IPS DF 4.7 (cell line): ENCODE results near the gene NFE2.

Experiments used
- DNase-seq: peaks from one replicate; pipeline ENCODE4 v3.0.0-alpha.2; 2013; ENCODE audit warnings: low spot score; ENCODE audit errors: extremely low read depth

The NFE2 gene

GRCh38 chr12:54306925-54307741 is 6.3 kb upstream of the NFE2 start:
- DNase-seq = no peak

- DNase-seq = no peak
Measured at GRCh38 chr12:54304187-54304810, 3.5 kb upstream of the NFE2 start.

GRCh38 chr12:54303640-54304039 is 2.8 kb upstream of the NFE2 start:
- no peak for DNase-seq

GRCh38 chr12:54301428-54302048 is 723 bp upstream of the NFE2 start:
- no peak for DNase-seq

- DNase-seq = no peak
Measured at GRCh38 chr12:54300225-54300731, 537 bp downstream of the NFE2 start.

GRCh38 chr12:54299515-54300224 is 1.1 kb downstream of the NFE2 start:
- DNase-seq = no peak

- no peak for DNase-seq
Measured at GRCh38 chr12:54298904-54299303, 1.9 kb downstream of the NFE2 start.

GRCh38 chr12:54296393-54297099 is 4.3 kb downstream of the NFE2 start:
- no peak for DNase-seq

- DNase-seq = no peak
Measured at GRCh38 chr12:54294953-54295566, 5.8 kb downstream of the NFE2 start.

GRCh38 chr12:54294152-54294952 is 6.5 kb downstream of the NFE2 start:
- no peak for DNase-seq

GRCh38 chr12:54292931-54293241 is 7.9 kb downstream of the NFE2 start:
- DNase-seq = no peak

- no peak for DNase-seq
Measured at GRCh38 chr12:54292083-54292930, 8.5 kb downstream of the NFE2 start.

GRCh38 chr12:54287261-54288157 is 13.3 kb downstream of the NFE2 start:
- no peak for DNase-seq

GRCh38 chr12:54286042-54287030 is 14.5 kb downstream of the NFE2 start:
- no peak for DNase-seq

- no peak for DNase-seq
Measured at GRCh38 chr12:54285150-54286041, 15.4 kb downstream of the NFE2 start.
